Subcutaneous adipose tissue (tissue), 4 donors: Measurements from ENCODE around the gene RFX1. TPM values are rescaled to one million over a fixed set of nuclear protein-coding genes. Genes with fewer than 3 reads are reported as not detected.

Experiments used
- CTCF ChIP-seq: fragments of 450-650 bp; IDR thresholded peaks from one replicate; pipeline ENCODE4 v1.5.1; 2016; ENCODE audit warnings: low read depth, mild to moderate bottlenecking, control low read depth, antibody characterized with exemption, moderate library complexity
- total RNA-seq, 4 donors: library from RNA; depleted of rRNA; stranded (reverse); fragments of >200 nt; gene quantifications; one replicate each; pipeline ENCODE4 v1.1.0, GENCODE V29; 2016

The RFX1 gene
- total RNA-seq, 4 donors from 2014 or later: 2.2 to 4.1 (median 2.2) TPM

- no peak for TF ChIP-seq CTCF
These were observed 70.2 kb downstream of the RFX1 start for GRCh38 chr19:13935765-13936510.

GRCh38 chr19:13934785-13935109 lies 71.4 kb downstream of the RFX1 start:
- TF ChIP-seq CTCF: no peak

- no peak for TF ChIP-seq CTCF
These were observed 73.2 kb downstream of the RFX1 start for GRCh38 chr19:13932911-13933393.

- no peak for TF ChIP-seq CTCF
These were observed 73.9 kb downstream of the RFX1 start for GRCh38 chr19:13932149-13932637.

- no peak for TF ChIP-seq CTCF
These were observed 74.5 kb downstream of the RFX1 start for GRCh38 chr19:13931391-13932148.

- TF ChIP-seq CTCF: no peak
These were observed 75.7 kb downstream of the RFX1 start for GRCh38 chr19:13930402-13930801.

GRCh38 chr19:13929956-13930355 lies 76.2 kb downstream of the RFX1 start:
- no peak for TF ChIP-seq CTCF
